GM12801 (cell line): ENCODE results near the gene ABCG8.

Experiments used
- CTCF ChIP-seq: IDR thresholded peaks from one replicate; pipeline ENCODE4 v1.5.1; 2011; ENCODE audit warnings: control low read depth; ENCODE audit not compliant: insufficient read length; ENCODE audit errors: extremely low read depth

ABCG8 gene

GRCh38 chr2:43825841-43826240, 12.9 kb upstream of the ABCG8 start:
- TF ChIP-seq CTCF: no peak

DNA sequence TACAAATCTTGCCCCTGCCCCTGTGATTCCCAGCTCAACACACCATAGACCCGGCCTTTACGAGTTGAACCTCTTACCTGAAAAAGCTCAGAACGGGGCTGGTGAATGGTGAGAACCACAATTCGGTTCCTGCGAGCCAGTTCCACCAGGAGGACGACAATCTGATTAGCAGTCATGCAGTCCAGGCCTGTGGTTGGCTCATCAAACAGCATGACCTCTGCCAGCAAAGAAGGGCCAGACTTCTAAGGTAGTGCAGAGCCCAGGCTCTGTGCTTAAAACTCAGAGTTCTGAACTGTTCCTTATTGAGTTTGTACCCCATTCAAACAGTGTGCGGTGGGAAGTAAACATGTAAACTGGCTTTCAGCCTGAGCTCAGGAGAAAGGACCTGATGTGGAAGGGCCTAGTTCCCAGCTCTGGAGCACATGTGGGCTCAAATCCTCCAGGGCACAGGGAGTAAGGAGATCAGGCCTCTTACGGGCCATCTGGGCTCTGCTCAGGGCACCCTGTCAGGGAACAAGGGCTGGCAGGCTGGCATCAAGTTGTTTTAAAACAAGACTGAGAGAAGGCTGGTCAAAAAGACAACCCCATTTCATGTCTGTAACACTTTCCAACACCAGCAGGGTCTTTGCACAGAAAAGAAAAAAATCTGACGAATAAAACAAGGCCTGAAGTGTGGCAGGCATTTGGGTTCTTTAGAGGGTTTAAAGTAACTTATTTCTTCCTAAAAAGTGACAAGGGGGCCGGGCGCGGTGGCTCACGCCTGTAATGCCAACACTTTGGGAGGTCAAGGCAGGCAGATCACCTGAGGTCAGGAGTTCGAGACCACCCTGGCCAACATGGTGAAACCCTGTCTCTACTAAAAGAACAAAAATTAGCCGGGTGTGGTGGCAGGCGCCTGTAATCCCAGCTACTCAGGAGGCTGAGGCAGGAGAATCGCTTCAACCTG, 12.2 kb upstream of the ABCG8 start:
- no peak for TF ChIP-seq CTCF

GRCh38 chr2:43831543-43832294, 7.1 kb upstream of the ABCG8 start:
- no peak for TF ChIP-seq CTCF

GRCh38 chr2:43832457-43832856, 6.3 kb upstream of the ABCG8 start:
- TF ChIP-seq CTCF: no peak

GRCh38 chr2:43837033-43837432, 1.7 kb upstream of the ABCG8 start:
- TF ChIP-seq CTCF: no peak

DNA sequence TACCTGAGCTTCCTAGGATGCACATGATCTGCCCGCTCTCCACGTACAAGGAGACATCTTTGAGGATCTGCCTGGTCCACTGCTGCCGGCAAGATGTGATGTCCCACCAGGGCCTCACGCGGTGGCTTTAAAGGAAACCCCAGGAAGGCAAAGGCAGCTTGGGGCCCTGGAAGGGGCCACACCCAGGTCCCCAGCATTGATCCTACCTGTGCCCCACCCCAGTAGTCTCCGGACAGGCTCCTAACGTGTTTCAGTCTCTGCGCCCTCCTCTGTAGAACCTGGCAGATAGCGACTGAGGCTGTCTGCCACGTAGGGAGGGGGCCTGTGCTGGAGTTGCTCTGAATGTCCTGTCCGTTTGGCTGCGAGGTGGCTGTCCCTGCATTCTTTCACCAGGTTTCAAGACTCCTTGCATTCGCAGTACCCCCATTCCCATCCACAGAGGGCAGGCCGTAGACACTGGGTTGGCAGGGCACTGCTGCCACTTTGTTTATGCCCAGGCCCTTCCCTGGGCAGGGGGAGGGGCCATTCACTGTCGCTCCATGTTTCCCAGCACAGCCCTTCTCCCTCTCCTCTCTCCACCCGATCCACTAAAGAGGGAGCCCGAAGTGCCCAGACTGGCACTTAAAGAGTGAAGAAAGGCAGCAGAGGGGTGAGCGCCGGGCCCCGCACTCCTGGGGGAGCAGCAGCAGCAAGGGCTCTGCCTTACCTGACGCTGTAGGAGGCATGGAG, 776 bp upstream of the ABCG8 start:
- TF ChIP-seq CTCF: no peak
